Natural killer cell (primary cell): ENCODE measurements around the gene ACTL6B. TPM values are rescaled to one million over a fixed set of nuclear protein-coding genes. Genes with fewer than 3 reads are reported as not detected.
A peak's percentile ranks its signal among the peaks of the same experiment; 100 is the strongest.

Experiments used
- ATAC-seq, 3 donors: fragments of 150-1000 bp in 2 of 3; fragments of 200-7000 bp in 1 of 3; cut with Tn5 transposase; 1 replicate in 1 of 3; 2 replicates in 2 of 3; pipeline ENCODE4 v1.10.0; 2021; ENCODE audit warnings: mild to moderate bottlenecking in 2 of 3, moderate library complexity in 2 of 3
- DNase-seq, 2 donors: peaks; one replicate each; pipeline versions ENCODE4 v3.0.0 to v3.0.0-alpha.2; 2013 to 2021; ENCODE audit warnings: mixed read lengths in 1 of 2
- H3K27ac ChIP-seq: one replicate; pipeline ENCODE4 v1.5.1; 2013; ENCODE audit warnings: mild to moderate bottlenecking, low read length
- H3K27me3 ChIP-seq: one replicate; pipeline ENCODE4 v1.6.1; 2013; ENCODE audit warnings: low read length; ENCODE audit not compliant: control insufficient read depth, insufficient read depth
- H3K36me3 ChIP-seq: one replicate; pipeline ENCODE4 v1.6.1; 2013; ENCODE audit warnings: low read length; ENCODE audit not compliant: control insufficient read depth, insufficient read depth
- H3K4me1 ChIP-seq: one replicate; pipeline ENCODE4 v1.6.1; 2013; ENCODE audit warnings: low read length; ENCODE audit not compliant: control insufficient read depth, insufficient read depth
- H3K4me3 ChIP-seq: one replicate; pipeline ENCODE4 v1.5.1; 2013; ENCODE audit warnings: low read length
- H3K9me3 ChIP-seq: one replicate; pipeline ENCODE4 v1.6.1; 2013; ENCODE audit warnings: low read length; ENCODE audit not compliant: control insufficient read depth, insufficient read depth
- H3K27ac Mint-ChIP-seq, 2 donors: one replicate each; pipeline ENCODE4 v1.8.0; 2022; ENCODE audit warnings: mild to moderate bottlenecking in 2 of 2, mixed read lengths in 2 of 2, moderate library complexity in 1 of 2
- H3K27me3 Mint-ChIP-seq, 2 donors: one replicate each; pipeline ENCODE4 v1.8.0; 2022; ENCODE audit warnings: low read depth in 2 of 2, mixed read lengths in 2 of 2
- H3K36me3 Mint-ChIP-seq: one replicate; pipeline ENCODE4 v1.8.0; 2022; ENCODE audit warnings: mixed read lengths
- H3K4me1 Mint-ChIP-seq, 2 donors: one replicate each; pipeline ENCODE4 v1.8.0; 2022; ENCODE audit warnings: mixed read lengths in 2 of 2
- H3K4me3 Mint-ChIP-seq: one replicate; pipeline ENCODE4 v1.8.0; 2022; ENCODE audit warnings: mild to moderate bottlenecking, moderate library complexity, mixed read lengths
- H3K9me3 Mint-ChIP-seq, 2 donors: one replicate each; pipeline ENCODE4 v1.8.0; 2022; ENCODE audit warnings: mixed read lengths in 2 of 2
- CTCF ChIP-seq: fragments of 200-600 bp; IDR thresholded peaks from one replicate; pipeline ENCODE4 v1.8.0; 2022; ENCODE audit warnings: antibody characterized with exemption
- WGBS: methylation state at CpG from one replicate; pipeline ENCODE4 v1.1.7; 2013; ENCODE audit warnings: missing lambda C conversion rate; ENCODE audit not compliant: insufficient coverage; 5-methylcytosine and 5-hydroxymethylcytosine counted together
- intact Hi-C: fragments of 100-400 bp; cut with micrococcal nuclease; formaldehyde crosslinking; loops from one replicate; pipeline ENCODE4 v1.14.2; 2022
- total RNA-seq, 4 donors: library from RNA; stranded (reverse); fragments of 120-200 nt in 1 of 4; gene quantifications; one replicate each; pipeline versions ENCODE4 v1.2.3 to v1.2.4, GENCODE V29; 2013 to 2022

The ACTL6B gene
- total RNA-seq, 3 donors from 2014 or later (not counting 1 experiment from before 2014, with no cell fraction given): not detected

- intact Hi-C loops: loop anchor here (2.0 kb wide), 1 partner anchor 13 kb away; the partner anchor contains the start of gene MOSPD3
- Mint-ChIP-seq H3K27ac (peak overlapping the region in 1 of 2 donors; percentile 76), H3K27me3 (no peaks in the 10 kb centered on the region), H3K4me3 (peak overlapping the region; percentile 79), H3K9me3 (no peaks in the 10 kb centered on the region), H3K4me1 (peaks cover 0 to 31% of the 10 kb centered on the region in 2 donors), H3K36me3 (no peaks in the 10 kb centered on the region)
- H3K27me3 ChIP-seq: no peaks in the 10 kb centered on the region
- DNase-seq: no peak
- no peak for ATAC-seq
- peak overlapping the region; percentile 31 for H3K4me3 ChIP-seq
- WGBS: 23% methylated on average over 3 of the region's 3 CpGs
- H3K36me3 ChIP-seq: no peaks in the 10 kb centered on the region
- no peak for TF ChIP-seq CTCF
- H3K9me3 ChIP-seq: no peaks in the 10 kb centered on the region
- H3K4me1 ChIP-seq: peaks cover 19% of the 10 kb centered on the region
- no peak overlapping the region for H3K27ac ChIP-seq
These were observed 30.2 kb downstream of the ACTL6B start for GRCh38 chr7:100626055-100626454.

GRCh38 chr7:100623951-100624824 is 32.1 kb downstream of the ACTL6B start:
- intact Hi-C loops: no loop called here
- Mint-ChIP-seq H3K27me3 (no peaks in the 10 kb centered on the region), H3K27ac (no peak overlapping the region), H3K9me3 (no peaks in the 10 kb centered on the region), H3K36me3 (no peaks in the 10 kb centered on the region), H3K4me3 (no peak overlapping the region), H3K4me1 (peaks cover 0 to 22% of the 10 kb centered on the region in 2 donors)
- Histone ChIP-seq H3K27me3 (no peaks in the 10 kb centered on the region), H3K4me1 (peaks cover 19% of the 10 kb centered on the region), H3K4me3 (no peak overlapping the region), H3K27ac (no peak overlapping the region), H3K36me3 (peaks cover 2% of the 10 kb centered on the region), H3K9me3 (no peaks in the 10 kb centered on the region)
- 91% methylated on average over 14 of the region's 15 CpGs for WGBS
- ATAC-seq: no peak
- no peak for TF ChIP-seq CTCF
- DNase-seq: no peak

GRCh38 chr7:100621554-100621953 is 34.7 kb downstream of the ACTL6B start:
- WGBS: 92% methylated on average over 8 of the region's 8 CpGs
- intact Hi-C loops: no loop called here
- H3K4me1 Mint-ChIP-seq: peaks cover 0 to 16% of the 10 kb centered on the region in 2 donors

More at GRCh38 chr7:100621554-100621953, 34.7 kb downstream of the ACTL6B start:
- no peak for TF ChIP-seq CTCF
- H3K27ac ChIP-seq: no peak overlapping the region
- no peak for ATAC-seq
- H3K27me3 ChIP-seq: no peaks in the 10 kb centered on the region
- no peaks in the 10 kb centered on the region for H3K9me3 ChIP-seq
- H3K4me3 ChIP-seq: no peak overlapping the region
- H3K36me3 ChIP-seq: peaks cover 2% of the 10 kb centered on the region
- H3K36me3 Mint-ChIP-seq: no peaks in the 10 kb centered on the region
- H3K9me3 Mint-ChIP-seq: no peaks in the 10 kb centered on the region
- H3K27ac Mint-ChIP-seq: no peak overlapping the region
- no peak for DNase-seq
- H3K27me3 Mint-ChIP-seq: no peaks in the 10 kb centered on the region
- H3K4me1 ChIP-seq: peaks cover 8% of the 10 kb centered on the region
- H3K4me3 Mint-ChIP-seq: no peak overlapping the region
